HG03175 (cell line): ENCODE measurements around the gene KIF6.
"Not testable (repeated sequence)": the region's sequence is repeated elsewhere in the genome, so short reads cannot be mapped to it uniquely, and the experiment has no call there.

Experiments
- ATAC-seq: cut with Tn5 transposase; IDR thresholded peaks from one replicate; pipeline ENCODE4 v1.9.1; 2021; ENCODE audit warnings: mild to moderate bottlenecking, moderate library complexity; ENCODE audit not compliant: unreplicated experiment

Gene KIF6

DNA sequence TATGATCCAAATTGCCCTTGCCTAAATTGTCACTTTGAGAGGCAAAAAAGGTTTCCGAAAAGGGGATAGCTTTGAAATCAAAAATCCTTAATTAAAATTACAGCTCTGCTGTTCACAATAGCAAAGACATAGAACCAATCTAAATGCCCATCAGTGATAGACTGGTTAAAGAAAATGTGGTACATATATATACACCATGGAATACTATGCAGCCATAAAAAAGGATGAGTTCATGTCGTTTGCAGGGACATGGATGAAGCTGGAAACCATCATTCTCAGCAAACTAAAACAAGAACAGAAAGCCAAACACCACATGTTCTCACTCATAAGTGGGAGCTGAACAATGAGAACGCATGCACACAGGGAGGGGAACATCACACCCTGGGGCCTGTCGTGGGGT is 1.9 kb downstream of the KIF6 start:
- ATAC-seq = not testable (repeated sequence)

DNA sequence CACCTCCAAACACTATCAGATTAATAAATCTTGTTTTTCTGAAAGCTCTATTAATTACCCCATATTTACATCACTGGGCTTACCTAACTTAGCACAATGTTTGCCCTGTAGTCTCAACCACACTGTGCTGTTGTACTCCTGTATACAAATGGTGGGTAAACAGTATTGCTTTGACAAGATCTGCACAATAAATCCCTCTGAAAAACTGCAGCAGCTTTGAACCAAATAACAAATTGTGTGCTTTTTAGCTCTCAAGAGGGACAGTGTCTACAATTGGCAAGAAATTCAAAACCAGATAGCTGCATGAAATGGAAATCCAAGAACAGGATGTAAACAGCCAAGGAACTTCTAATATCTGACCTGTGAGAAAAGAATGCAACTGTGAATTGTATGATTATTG is 10.4 kb downstream of the KIF6 start:
- ATAC-seq = no peak

DNA sequence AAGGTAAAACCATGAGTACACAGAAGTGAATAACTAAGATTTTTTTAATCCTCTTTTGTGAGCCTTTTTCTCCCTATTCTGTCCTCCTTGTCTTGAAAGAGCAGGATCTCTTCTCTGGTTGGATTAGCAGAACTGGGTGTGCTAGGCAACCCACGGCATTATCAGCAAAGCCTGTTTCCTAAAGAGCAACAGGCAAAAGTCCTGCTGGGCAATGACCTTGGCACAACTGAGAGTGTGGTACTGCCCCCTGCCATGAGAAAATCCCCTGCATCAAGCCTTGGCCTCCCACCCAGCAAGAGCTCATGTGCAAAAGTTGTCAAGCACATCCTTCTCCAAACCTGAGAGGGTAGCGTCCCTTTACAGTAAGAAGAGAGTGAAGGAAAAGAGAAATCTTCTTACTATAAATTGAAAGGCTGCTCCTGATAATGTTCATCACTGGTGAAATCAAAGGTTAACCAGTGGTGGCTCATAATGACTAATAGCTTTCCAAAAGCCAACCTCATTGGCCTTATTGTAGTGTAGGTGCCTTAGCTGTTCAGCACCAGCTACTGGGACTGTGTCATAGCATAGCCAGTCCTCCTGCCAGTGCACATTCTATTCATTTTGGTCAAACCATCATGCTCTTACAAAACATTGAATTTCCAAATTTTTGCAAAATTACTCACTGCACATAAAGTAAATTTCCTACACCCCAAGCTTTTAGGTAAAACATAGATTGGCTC is 17.1 kb downstream of the KIF6 start:
- no peak for ATAC-seq

DNA sequence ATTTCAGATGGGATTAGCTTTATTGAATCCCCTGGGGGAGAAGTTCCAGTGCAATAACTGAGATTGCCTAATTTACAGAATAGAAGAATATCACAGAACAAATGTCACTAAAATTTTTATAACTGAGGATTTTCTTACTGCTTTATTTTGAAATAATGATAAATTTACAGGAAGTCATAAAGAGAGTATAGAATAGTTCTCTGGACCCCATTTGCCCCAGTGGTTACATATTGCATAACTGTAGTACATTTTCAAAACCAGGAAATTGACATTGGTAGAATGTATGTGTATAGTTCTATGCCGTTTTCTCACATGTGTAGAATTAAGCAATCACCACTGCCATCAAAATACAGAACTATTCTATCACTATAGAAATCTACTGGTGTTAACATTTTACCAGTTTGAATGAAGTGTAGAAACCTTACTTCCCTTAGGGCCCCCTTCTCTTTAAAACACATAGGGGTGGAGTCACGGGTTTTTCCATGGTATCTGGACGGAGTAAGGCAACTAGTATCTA is 18.3 kb downstream of the KIF6 start:
- no peak for ATAC-seq

DNA sequence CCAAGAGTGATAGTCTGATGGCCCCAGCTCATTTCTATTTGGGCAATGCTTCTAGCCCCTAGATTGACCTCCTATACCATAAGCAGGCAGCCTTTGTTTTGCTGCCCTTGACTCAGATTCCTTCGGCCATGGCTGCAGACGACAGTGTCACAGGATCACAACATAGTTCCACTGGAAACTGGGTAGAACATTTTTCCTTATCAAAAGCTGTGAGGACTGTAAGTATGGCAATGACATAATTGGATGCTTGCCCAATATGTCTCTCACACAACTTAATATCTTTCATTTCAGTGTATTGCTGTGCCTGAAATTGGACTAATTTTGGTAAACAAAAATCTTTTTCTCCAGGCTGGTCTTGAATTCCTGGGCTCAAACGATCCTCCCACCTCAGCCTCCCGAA is 22.9 kb downstream of the KIF6 start:
- no peak for ATAC-seq

DNA sequence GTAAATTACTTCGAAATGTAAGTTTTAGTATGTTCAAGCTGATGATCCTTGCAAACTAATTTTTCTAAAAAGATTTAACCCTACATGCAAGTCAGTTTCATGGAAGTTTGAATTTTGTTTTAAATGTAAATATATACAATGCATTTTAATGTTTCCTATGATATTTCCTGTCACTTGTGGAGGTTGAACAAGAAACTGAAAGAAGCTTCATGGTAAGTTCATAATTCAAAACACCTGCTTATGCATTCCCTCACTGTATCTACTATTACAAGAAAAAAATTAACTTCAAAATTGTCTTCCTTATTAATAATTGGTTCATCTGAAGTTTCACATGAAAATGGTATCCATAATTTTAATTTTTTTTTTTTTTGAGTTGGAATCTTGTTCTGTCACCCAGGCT is 24.8 kb downstream of the KIF6 start:
- no peak for ATAC-seq

DNA sequence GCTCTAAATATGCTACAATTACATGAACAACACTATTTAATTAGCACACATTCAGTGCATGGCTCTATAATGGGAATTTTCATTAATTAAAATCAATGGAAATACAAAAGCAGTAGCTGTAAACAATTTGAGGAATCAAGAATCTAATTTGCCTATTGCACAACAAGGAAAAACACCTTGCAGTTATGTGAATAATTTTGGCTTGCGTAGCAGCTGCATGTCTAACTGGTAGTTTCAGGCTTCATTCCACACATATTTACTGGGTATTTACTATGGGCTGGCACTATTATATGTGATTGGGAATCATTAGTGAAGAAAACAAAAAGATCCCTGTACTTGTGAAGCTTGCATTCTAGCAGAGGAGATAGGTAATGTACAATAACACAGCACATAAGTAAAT is 26.4 kb downstream of the KIF6 start:
- ATAC-seq = no peak

DNA sequence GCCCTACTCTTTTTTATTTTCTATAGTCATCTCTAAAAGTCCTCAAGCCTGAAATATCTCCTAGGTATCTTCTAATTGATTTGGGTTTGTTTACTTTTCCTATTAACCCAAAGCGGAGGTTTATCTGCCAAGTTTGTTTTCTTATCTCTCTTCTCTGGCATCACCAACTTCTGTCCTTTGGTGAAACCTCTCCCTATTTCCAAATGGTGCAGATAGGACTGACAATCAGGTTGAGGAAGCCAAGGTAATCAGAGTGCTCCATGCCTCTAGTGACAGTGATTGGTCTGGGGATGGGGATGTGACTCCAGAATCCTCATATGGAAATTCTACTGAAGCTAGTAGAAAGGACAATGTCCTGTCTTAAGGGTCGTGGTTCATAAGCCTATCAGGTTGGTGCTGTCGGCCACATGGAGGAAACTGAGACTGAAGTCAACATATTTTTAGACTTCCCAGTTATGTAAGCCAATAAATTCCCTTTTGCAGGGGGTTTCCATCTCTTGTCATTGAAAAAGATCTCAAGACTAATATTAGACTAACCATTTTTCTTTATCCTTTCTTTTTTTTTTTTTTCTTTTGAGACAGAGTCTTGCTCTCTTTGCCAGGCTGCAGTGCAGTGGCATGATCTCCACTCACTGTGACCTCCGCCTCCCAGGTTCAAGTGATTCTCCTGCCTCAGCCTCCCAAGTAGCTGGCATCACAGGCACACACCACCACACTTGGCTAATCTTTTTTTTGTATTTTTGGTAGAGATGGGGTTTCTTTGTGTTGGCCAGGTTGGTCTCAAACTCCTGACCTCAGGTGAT is 28.0 kb downstream of the KIF6 start:
- no peak for ATAC-seq

DNA sequence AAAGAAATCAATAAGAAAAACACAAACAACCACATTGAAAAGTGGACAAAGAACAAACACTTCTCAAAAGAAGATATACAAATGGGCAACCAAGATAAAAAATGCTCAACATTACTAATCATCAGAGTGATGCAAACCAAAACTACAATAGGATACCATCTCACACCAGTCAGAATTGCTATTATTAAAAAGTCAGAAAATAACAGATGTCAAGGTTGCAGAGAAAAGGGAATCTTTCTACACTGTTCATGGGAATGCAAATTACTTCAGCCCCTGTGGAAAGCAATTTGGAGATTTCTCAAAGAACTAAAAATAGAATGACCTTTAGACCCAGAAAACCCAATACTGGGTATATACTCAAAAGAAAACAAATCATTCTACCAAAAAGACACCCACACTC is 29.8 kb downstream of the KIF6 start:
- no peak for ATAC-seq

DNA sequence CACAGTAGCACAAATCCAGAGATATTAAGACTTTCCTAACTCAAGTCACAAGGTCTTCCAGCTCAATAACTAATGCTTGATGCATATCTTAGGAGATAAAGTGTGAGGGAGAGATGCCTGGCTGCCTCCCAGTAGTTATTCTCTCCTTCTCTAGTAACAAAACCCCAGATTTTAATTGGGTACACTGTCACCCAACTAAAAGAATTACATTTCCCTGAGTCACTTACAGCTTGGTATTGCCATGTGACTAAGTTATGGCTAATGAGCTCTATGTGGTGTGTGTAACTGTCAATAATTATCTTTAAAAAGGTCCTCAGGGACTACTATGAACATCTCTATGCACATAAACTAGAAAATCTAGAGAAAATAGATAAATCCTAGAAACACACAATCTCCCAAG is 32.0 kb downstream of the KIF6 start:
- ATAC-seq = no peak

DNA sequence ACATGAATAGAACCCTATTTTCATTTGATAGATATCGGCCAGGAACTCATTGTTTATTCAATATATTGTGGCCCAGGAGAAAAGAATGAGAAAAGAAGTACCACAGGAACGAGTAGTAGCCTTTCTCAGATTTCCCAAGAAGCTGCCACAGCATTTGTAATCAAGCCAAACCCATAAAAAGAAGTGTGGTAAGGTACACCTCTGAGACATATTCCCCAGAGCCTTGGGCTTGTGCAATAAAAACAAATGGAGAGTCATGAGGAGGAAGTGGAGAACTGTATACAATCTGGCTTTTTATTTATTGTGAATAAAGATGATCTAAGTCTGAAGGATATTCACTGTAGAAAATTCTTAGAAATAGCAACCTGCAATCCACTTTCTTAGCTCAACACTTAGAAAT is 36.7 kb downstream of the KIF6 start:
- ATAC-seq = no peak

DNA sequence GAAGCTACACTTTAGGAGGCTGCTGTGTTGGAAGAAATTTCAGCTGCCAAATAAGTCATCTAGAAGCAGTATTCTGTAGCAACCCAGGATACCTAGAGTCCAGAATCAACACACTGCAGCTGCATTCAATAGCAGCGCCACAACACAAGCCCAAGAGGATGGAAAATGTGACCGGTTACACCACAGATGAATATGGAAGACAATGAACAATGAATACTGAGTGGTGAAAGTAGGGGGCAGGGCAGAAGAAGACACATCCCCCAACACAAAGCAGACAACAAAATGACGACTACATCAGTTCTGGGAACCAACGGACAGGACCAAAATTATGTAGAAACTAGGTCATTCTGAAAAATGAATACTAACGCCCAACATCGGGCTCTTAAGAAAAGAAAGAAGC is 38.2 kb downstream of the KIF6 start:
- no peak for ATAC-seq

DNA sequence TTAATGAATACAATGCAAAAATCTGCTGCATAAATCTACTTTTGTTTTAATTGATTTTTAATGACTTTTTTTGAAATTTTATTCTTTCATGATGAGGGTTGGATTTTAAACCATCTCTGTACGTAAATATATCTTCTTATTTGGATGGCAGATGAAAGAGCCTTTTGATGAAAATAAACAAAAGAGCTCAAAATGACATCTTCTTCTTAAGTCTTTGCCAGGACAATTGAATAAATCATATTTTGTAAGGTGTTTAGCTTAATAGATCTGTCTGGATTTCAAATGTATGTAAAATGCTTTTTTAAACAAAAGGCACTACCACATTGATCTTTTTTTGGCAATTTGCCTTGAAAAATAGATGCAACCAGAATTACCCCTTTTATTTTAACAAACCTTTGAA is 39.3 kb downstream of the KIF6 start:
- no peak for ATAC-seq

DNA sequence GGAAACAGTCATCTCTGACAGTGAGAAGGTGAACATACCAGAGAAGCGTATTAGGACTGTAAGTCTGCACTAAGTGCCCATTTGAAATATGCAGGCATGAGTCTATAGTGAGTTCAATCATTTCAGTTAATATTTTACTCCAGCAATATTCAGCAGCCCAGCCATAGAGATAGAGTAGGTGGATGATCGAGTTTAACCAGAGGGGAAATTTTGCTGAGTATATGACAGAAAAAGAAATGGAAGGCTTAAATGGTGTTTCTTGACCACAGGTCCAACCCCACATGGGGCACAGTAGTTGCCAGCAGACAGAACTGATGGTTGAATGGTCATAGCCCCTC is 39.8 kb downstream of the KIF6 start:
- no peak for ATAC-seq

DNA sequence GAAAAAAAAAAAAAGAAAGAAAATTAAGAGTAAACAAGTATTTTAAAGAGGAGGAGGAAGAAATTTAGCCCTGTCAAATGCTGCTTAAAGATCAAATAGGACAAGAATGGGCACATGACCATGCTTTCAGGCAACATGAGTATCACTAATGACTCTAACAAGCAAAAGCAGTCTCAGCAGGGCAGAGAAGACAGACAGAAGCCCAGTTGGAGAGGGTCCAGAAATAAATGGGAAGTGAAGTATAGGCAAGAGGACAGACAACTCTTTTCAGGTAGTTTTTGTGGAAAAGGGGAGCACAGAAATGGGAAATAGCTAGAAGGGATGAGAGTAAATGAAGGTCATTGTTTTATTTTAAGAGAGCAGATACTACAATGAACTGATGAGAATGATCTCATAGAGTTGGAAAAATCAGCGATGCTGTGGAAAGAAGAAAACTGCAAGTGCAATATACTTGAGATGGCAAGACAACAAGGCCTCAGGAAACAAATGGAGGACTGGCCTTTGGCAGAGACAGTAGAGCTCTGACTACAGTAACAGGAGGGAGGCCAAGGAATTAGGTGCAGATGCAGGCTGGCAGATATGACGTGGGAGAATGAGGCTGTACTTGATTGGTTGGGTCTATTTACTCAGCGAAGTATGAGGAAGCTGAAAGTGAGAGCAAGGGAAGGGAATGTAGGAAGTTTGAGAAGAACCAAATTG is 40.3 kb downstream of the KIF6 start:
- no peak for ATAC-seq

DNA sequence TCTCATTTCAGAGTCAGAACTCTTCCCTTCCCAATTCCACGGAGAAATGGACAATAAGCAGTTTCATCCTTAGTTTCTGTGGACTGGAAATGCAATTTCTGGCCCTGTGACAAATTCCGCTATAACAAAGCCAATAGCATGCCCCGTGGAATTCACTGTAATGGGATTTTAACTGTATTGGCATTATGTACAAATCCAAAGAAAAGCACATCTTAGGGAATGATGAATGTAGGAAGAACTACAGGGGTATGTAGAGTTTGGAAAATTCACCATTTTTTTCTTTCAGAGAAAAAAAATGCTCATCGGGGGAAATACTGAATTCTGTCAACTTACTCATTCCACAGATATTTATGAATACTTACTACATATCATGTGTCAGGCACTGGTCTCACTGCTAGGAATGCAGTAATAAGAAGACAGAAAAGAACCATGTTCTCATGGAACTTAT is 43.5 kb downstream of the KIF6 start:
- no peak for ATAC-seq

DNA sequence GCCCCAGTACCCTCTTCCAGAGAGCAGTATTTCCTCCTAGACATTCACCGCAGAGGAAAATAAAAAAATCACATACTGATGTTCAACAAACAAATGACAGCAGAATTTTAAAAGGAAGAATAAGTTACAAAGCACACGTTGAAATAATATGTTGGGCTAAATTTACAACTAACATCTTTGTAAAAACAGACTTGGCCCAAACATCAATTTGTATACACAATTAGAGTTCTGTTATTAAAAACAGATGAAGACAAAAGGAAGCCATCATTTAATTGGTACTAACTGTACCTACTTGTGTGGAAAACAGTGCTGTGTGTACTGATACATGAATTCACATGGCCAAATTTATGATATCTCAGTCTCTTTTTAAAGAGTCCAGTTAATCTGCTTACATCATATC is 46.3 kb downstream of the KIF6 start:
- no peak for ATAC-seq

DNA sequence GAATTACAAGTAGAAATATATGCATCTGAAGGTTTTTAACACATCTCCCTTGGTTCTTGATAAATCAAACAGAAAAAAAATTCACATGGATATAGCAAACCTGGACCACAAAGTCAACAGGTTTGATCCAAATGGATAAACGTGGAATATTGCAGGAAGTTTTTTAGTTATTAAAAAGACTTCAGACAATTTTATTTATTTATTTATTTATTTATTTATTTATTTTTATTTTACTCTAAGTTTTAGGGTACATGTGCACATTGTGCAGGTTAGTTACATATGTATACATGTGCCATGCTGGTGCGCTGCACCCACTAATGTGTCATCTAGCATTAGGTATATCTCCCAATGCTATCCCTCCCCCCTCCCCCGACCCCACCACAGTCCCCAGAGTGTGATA is 47.9 kb downstream of the KIF6 start:
- not testable (repeated sequence) for ATAC-seq

DNA sequence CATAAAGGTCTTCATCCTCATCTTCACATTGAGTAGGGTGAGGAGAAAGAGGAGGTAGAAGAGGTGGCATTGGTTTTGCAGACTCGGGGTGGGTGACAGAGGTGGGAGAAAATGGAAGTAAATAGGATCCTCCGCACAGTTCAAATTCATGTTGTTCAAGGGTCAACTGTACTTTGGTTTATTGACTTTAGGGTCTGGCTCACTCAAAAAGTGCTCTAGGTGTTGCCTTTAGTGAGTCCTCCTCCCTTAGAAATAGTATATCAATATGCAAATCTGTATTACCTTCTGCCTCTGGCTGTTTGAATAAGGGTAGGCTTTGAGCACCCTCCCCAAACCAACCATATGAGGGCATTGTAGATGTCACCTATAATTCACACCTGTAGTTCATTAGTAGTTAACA is 54.7 kb downstream of the KIF6 start:
- no peak for ATAC-seq

DNA sequence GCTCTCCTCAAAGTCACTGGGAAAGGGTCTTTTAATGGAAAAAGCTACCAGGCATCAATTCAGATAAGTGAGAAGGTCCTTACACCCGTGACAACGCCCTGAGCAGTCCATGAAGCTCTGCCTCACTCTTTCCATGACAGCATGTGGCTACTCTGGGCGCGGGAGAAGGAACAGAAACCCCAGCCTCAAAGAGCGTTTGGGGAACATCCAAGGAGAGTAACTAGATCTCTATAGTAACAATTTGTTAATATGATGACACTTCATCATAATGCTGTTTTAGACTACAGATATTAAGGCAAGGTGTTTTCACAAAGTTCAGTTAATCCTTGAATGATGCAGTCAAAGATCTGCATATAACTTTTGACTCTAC is 55.2 kb downstream of the KIF6 start:
- ATAC-seq = no peak

DNA sequence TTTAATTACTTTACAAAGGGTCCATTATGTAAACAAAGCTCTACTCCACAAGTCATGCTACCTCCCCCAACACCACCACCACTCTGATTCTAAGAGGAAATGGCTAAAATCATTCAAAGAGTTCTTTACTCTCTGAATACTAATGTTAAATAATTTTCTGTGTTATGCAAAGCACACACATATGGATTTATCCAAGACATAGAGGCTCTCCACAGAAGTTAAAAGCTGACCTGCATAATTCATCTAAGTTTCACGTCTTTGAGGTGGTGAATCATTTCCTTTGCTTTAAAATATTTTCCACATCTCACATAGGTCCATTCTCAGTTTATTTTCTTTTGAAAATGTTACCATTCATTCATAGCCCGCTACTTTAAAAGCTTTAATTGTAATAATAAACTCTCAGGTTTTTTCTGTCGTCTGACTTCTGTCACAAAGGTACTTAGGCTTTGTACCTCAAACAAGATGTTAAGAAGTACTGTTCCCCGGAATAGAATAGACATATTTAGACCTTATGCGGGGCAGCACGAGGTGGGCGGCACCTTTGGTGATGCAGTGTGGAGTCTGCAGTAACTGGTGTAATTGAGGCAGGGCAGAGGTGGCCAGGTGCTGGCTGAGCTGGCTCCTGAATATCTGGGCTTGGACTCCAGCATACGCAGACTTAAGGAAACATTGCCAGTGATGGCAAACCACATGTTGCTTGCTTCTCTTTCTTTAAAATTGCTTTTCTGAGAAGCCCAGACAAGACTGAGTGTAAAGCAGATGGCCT is 55.8 kb downstream of the KIF6 start:
- no peak for ATAC-seq
